ENCODE data around the gene CNTN4. TPM values are rescaled to one million over a fixed set of nuclear protein-coding genes. Genes with fewer than 3 reads are reported as not detected.

Gene CNTN4
- total and polyA plus RNA-seq, 2 experiments from 2014 or later, result 5.6 to 7.9 TPM

GRCh38 chr3:2771193-2771592 lies 672.5 kb downstream of the CNTN4 start:
- Histone ChIP-seq H3K9me3 (ENCODE audit: low read depth) (no peaks in the 10 kb centered on the region), H3K36me3 (no peaks in the 10 kb centered on the region), H3K4me3 (no peak overlapping the region), H3K27ac (no peak overlapping the region), H3K27me3 (no peaks in the 10 kb centered on the region), H3K4me1 (ENCODE audit: low read depth) (no peaks in the 10 kb centered on the region)
- TF ChIP-seq CTCF (IDR thresholded peaks at IDR 0.05; ENCODE audit: low read depth, low read length), result no peak
- DNase-seq (ENCODE audit: low read depth in 1 of 2, low spot score in 1 of 2), result no peak

GRCh38 chr3:2771741-2772140 lies 673.1 kb downstream of the CNTN4 start:
- no peaks in the 10 kb centered on the region for H3K9me3 ChIP-seq (ENCODE audit: low read depth)
- TF ChIP-seq CTCF (IDR thresholded peaks at IDR 0.05; ENCODE audit: low read depth, low read length), result no peak
- H3K36me3 ChIP-seq, result no peaks in the 10 kb centered on the region
- DNase-seq (ENCODE audit: low read depth in 1 of 2, low spot score in 1 of 2), result no peak
- no peaks in the 10 kb centered on the region for H3K27me3 ChIP-seq
- no peak overlapping the region for H3K4me3 ChIP-seq
- H3K27ac ChIP-seq, result no peak overlapping the region
- H3K4me1 ChIP-seq (ENCODE audit: low read depth), result no peaks in the 10 kb centered on the region

GRCh38 chr3:2772803-2773202 lies 674.1 kb downstream of the CNTN4 start:
- H3K4me1 ChIP-seq (ENCODE audit: low read depth), result no peaks in the 10 kb centered on the region
- H3K4me3 ChIP-seq, result no peak overlapping the region
- H3K36me3 ChIP-seq, result no peaks in the 10 kb centered on the region
- H3K27me3 ChIP-seq, result no peaks in the 10 kb centered on the region
- TF ChIP-seq CTCF (IDR thresholded peaks at IDR 0.05; ENCODE audit: low read depth, low read length), result no peak
- no peak for DNase-seq (ENCODE audit: low read depth in 1 of 2, low spot score in 1 of 2)
- no peak overlapping the region for H3K27ac ChIP-seq
- H3K9me3 ChIP-seq (ENCODE audit: low read depth), result no peaks in the 10 kb centered on the region

GRCh38 chr3:2774481-2775249 lies 676.0 kb downstream of the CNTN4 start:
- Histone ChIP-seq H3K36me3 (no peaks in the 10 kb centered on the region), H3K9me3 (ENCODE audit: low read depth) (no peaks in the 10 kb centered on the region), H3K27me3 (no peaks in the 10 kb centered on the region), H3K4me3 (no peak overlapping the region), H3K4me1 (ENCODE audit: low read depth) (no peaks in the 10 kb centered on the region), H3K27ac (no peak overlapping the region)
- DNase-seq (ENCODE audit: low read depth in 1 of 2, low spot score in 1 of 2), result no peak
- TF ChIP-seq CTCF (IDR thresholded peaks at IDR 0.05; ENCODE audit: low read depth, low read length), result no peak

- Histone ChIP-seq H3K4me3 (no peak overlapping the region), H3K36me3 (no peaks in the 10 kb centered on the region), H3K27ac (no peak overlapping the region), H3K9me3 (ENCODE audit: low read depth) (no peaks in the 10 kb centered on the region), H3K4me1 (ENCODE audit: low read depth) (no peaks in the 10 kb centered on the region), H3K27me3 (no peaks in the 10 kb centered on the region)
- TF ChIP-seq CTCF (IDR thresholded peaks at IDR 0.05; ENCODE audit: low read depth, low read length), result no peak
- no peak for DNase-seq (ENCODE audit: low read depth in 1 of 2, low spot score in 1 of 2)
These were observed 684.6 kb downstream of the CNTN4 start for GRCh38 chr3:2783261-2783660.

Measured in cardiac muscle cell (in vitro differentiated cells and primary cell).